GM23338 (cell line): ENCODE results near the gene SLC38A8. TPM values are rescaled to one million over a fixed set of nuclear protein-coding genes. Genes with fewer than 3 reads are reported as not detected.

Source experiments
- ATAC-seq: fragments of 200-7000 bp; cut with Tn5 transposase; 3 replicates; pipeline ENCODE4 v1.9.1; 2020
- DNase-seq: peaks from one replicate; pipeline ENCODE4 v3.0.0-alpha.2; 2015; ENCODE audit warnings: low spot score
- H2AFZ ChIP-seq: fragments of 200-600 bp; sonication (generic); 2 replicates; pipeline ENCODE4 v1.8.0; 2016; ENCODE audit warnings: antibody characterized with exemption, mild to moderate bottlenecking, moderate library complexity
- H3F3A ChIP-seq: fragments of 200-600 bp; sonication (generic); replicated peaks from 2 replicates; pipeline ENCODE4 v1.8.0; 2017; ENCODE audit warnings: antibody characterized with exemption, mixed run types, low read depth
- H3K27ac ChIP-seq: fragments of 200-600 bp; sonication (generic); 2 replicates; pipeline ENCODE4 v1.6.1; 2016; ENCODE audit warnings: low read depth
- H3K27me3 ChIP-seq: fragments of 200-600 bp; sonication (generic); 2 replicates; pipeline ENCODE4 v1.8.0; 2016; ENCODE audit warnings: mild to moderate bottlenecking, mixed run types, moderate library complexity; ENCODE audit not compliant: insufficient read depth
- H3K36me3 ChIP-seq: fragments of 200-600 bp; sonication (generic); 2 replicates; pipeline ENCODE4 v1.8.0; 2016; ENCODE audit warnings: mild to moderate bottlenecking; ENCODE audit not compliant: insufficient read depth
- H3K4me1 ChIP-seq: fragments of 200-600 bp; sonication (generic); 2 replicates; pipeline ENCODE4 v1.8.0; 2016; ENCODE audit warnings: mild to moderate bottlenecking, moderate library complexity; ENCODE audit not compliant: insufficient read depth
- H3K4me2 ChIP-seq: fragments of 200-600 bp; sonication (generic); 2 replicates; pipeline ENCODE4 v1.7.1; 2017; ENCODE audit warnings: mixed run types
- H3K4me3 ChIP-seq: fragments of 200-600 bp; sonication (generic); 2 replicates; pipeline ENCODE4 v1.6.1; 2016; ENCODE audit warnings: mixed run types
- H3K79me2 ChIP-seq: fragments of 200-600 bp; sonication (generic); replicated peaks from 2 replicates; pipeline ENCODE4 v1.8.0; 2017; ENCODE audit warnings: mild to moderate bottlenecking; ENCODE audit not compliant: insufficient read depth
- H3K9me2 ChIP-seq: fragments of 200-600 bp; sonication (generic); 2 replicates; pipeline ENCODE4 v1.8.0; 2017; ENCODE audit not compliant: insufficient read depth
- H4K20me1 ChIP-seq: fragments of 200-600 bp; sonication (generic); replicated peaks from 2 replicates; pipeline ENCODE4 v1.8.0; 2017; ENCODE audit warnings: mild to moderate bottlenecking; ENCODE audit not compliant: insufficient read depth
- H3K27ac Mint-ChIP-seq: 2 replicates; pipeline ENCODE4 v1.8.0; 2020; ENCODE audit warnings: inconsistent platforms, mild to moderate bottlenecking, moderate library complexity, mixed read lengths
- H3K27me3 Mint-ChIP-seq: 3 replicates; pipeline ENCODE4 v1.8.0; 2022; ENCODE audit warnings: low read depth, mild to moderate bottlenecking, moderate library complexity, mixed read lengths, inconsistent platforms; ENCODE audit not compliant: insufficient read depth, poor library complexity
- H3K36me3 Mint-ChIP-seq: 3 replicates; pipeline ENCODE4 v1.8.0; 2021; ENCODE audit warnings: low read depth, mild to moderate bottlenecking, inconsistent platforms, moderate library complexity, mixed read lengths
- H3K4me1 Mint-ChIP-seq: 3 replicates; pipeline ENCODE4 v1.8.0; 2020; ENCODE audit warnings: mild to moderate bottlenecking, inconsistent platforms, mixed read lengths
- H3K4me3 Mint-ChIP-seq: 3 replicates; pipeline ENCODE4 v1.8.0; 2021; ENCODE audit warnings: moderate library complexity, mild to moderate bottlenecking, inconsistent platforms, mixed read lengths
- H3K9me3 Mint-ChIP-seq: 3 replicates; pipeline ENCODE4 v1.8.0; 2020; ENCODE audit warnings: moderate library complexity, mild to moderate bottlenecking, inconsistent platforms, mixed read lengths
- ETS1 ChIP-seq: IDR thresholded peaks from 2 replicates; pipeline ENCODE4 v1.6.1; 2016; ENCODE audit warnings: antibody characterized with exemption
- EZH2 ChIP-seq: fragments of 200-600 bp; sonication (generic); IDR thresholded peaks from one replicate; pipeline ENCODE4 v1.8.0; 2017; ENCODE audit warnings: antibody characterized with exemption, mild to moderate bottlenecking, low read depth; ENCODE audit not compliant: unreplicated experiment
- JUNB ChIP-seq: IDR thresholded peaks from one replicate; pipeline ENCODE4 v1.6.1; 2016; ENCODE audit warnings: antibody characterized with exemption; ENCODE audit not compliant: unreplicated experiment
- STAT1 ChIP-seq: IDR thresholded peaks from one replicate; pipeline ENCODE4 v1.6.1; 2016; ENCODE audit warnings: antibody characterized with exemption; ENCODE audit not compliant: unreplicated experiment
- ZNF114 ChIP-seq: fragments of 250-450 bp; sonication (Bioruptor Pico); IDR thresholded peaks from 2 replicates; pipeline ENCODE4 v1.5.0; 2020; ENCODE audit warnings: mild to moderate bottlenecking, moderate library complexity
- ZNF331 ChIP-seq: fragments of 250-450 bp; sonication (Bioruptor Pico); IDR thresholded peaks from 2 replicates; pipeline ENCODE4 v1.5.0; 2020; ENCODE audit warnings: low read depth, mild to moderate bottlenecking, moderate library complexity
- ZNF462 ChIP-seq: fragments of 250-450 bp; sonication (Bioruptor Pico); IDR thresholded peaks from 2 replicates; pipeline ENCODE4 v1.5.0; 2020; ENCODE audit warnings: mild to moderate bottlenecking, moderate library complexity
- polyA plus RNA-seq: library from polyadenylated mRNA; unstranded; fragments of >200 nt; fragmentation: Nextera tagmentation; extraction: Ambion mirVana; gene quantifications from 2 replicates; pipeline ENCODE4 v1.2.1, GENCODE V29; 2016
- total RNA-seq: library from RNA; depleted of rRNA; stranded (reverse); fragments of >200 nt; shearing (Covaris generic); gene quantifications from 2 replicates; pipeline ENCODE4 v1.2.3, GENCODE V29; 2014
- TF ChIP-seq, protein P1 (sequence below), 2 experiments: fragments of 200-600 bp in 1 of 2; sonication (generic) in 1 of 2; conservative IDR thresholded peaks; 2 replicates each; pipeline versions ENCODE4 v1.5.1 to v1.6.1; 2016 to 2017; ENCODE audit warnings: antibody characterized with exemption in 2 of 2, low read depth in 2 of 2, mild to moderate bottlenecking in 2 of 2, moderate library complexity in 1 of 2

Gene SLC38A8
- total and polyA plus RNA-seq, 2 experiments from 2014 or later = not detected

- H3K4me1 Mint-ChIP-seq = peaks cover 22% of the 10 kb centered on the region
- H3K27ac Mint-ChIP-seq = no peak overlapping the region
Measured at GRCh38 chr16:84045818-84046470, 3.3 kb upstream of the SLC38A8 start.

GRCh38 chr16:84045001-84045817 lies 2.6 kb upstream of the SLC38A8 start:
- H3K27me3 Mint-ChIP-seq = peaks cover 23% of the 10 kb centered on the region
- H3K27ac Mint-ChIP-seq = no peak overlapping the region
- no peak overlapping the region for H3K4me3 ChIP-seq
- no peak overlapping the region for H3K27ac ChIP-seq
- H3K79me2 ChIP-seq = no peaks in the 10 kb centered on the region
- no peaks in the 10 kb centered on the region for H3F3A ChIP-seq
- H4K20me1 ChIP-seq = no peaks in the 10 kb centered on the region
- H3K9me2 ChIP-seq = no peaks in the 10 kb centered on the region
- no peaks in the 10 kb centered on the region; the same call in 1 of the 3 replicates for H3K9me3 Mint-ChIP-seq
- H3K36me3 Mint-ChIP-seq = no peaks in the 10 kb centered on the region; the same call in 2 of the 3 replicates
- no peak overlapping the region for H3K4me2 ChIP-seq
- ATAC-seq (no peak), DNase-seq (no peak)
- no peaks in the 10 kb centered on the region for H3K27me3 ChIP-seq
- no peak overlapping the region for H2AFZ ChIP-seq
- peaks cover 7% of the 10 kb centered on the region; the same call in 1 of the 2 replicates for H3K4me1 ChIP-seq
- peaks cover 22% of the 10 kb centered on the region for H3K4me1 Mint-ChIP-seq
- H3K36me3 ChIP-seq = no peaks in the 10 kb centered on the region
- no peak overlapping the region for H3K4me3 Mint-ChIP-seq
- no peak for TF ChIP-seq STAT1
- TF ChIP-seq ZNF331 (CRISPR knock-in tag) = no peak
- no peak for TF ChIP-seq EZH2
- no peak for TF ChIP-seq ZNF114 (CRISPR knock-in tag)
- no peak for TF ChIP-seq ETS1
- TF ChIP-seq ZNF462 (CRISPR knock-in tag) = no peak

More at GRCh38 chr16:84045818-84046470, 3.3 kb upstream of the SLC38A8 start:
- Histone ChIP-seq H2AFZ (no peak overlapping the region), H3K36me3 (no peaks in the 10 kb centered on the region), H3K27me3 (no peaks in the 10 kb centered on the region), H3K27ac (no peak overlapping the region), H3K9me2 (no peaks in the 10 kb centered on the region), H3K4me2 (no peak overlapping the region), H3F3A (no peaks in the 10 kb centered on the region), H3K4me3 (no peak overlapping the region), H4K20me1 (no peaks in the 10 kb centered on the region), H3K79me2 (no peaks in the 10 kb centered on the region), H3K4me1 (peaks cover 7% of the 10 kb centered on the region; the same call in 1 of the 2 replicates)
- ATAC-seq = no peak
- H3K9me3 Mint-ChIP-seq = no peaks in the 10 kb centered on the region; the same call in 1 of the 3 replicates
- H3K27me3 Mint-ChIP-seq = peaks cover 21% of the 10 kb centered on the region
- TF ChIP-seq ZNF114 (CRISPR knock-in tag) (no peak), JUNB (no peak), EZH2 (no peak)
- TF ChIP-seq, protein P1, sequence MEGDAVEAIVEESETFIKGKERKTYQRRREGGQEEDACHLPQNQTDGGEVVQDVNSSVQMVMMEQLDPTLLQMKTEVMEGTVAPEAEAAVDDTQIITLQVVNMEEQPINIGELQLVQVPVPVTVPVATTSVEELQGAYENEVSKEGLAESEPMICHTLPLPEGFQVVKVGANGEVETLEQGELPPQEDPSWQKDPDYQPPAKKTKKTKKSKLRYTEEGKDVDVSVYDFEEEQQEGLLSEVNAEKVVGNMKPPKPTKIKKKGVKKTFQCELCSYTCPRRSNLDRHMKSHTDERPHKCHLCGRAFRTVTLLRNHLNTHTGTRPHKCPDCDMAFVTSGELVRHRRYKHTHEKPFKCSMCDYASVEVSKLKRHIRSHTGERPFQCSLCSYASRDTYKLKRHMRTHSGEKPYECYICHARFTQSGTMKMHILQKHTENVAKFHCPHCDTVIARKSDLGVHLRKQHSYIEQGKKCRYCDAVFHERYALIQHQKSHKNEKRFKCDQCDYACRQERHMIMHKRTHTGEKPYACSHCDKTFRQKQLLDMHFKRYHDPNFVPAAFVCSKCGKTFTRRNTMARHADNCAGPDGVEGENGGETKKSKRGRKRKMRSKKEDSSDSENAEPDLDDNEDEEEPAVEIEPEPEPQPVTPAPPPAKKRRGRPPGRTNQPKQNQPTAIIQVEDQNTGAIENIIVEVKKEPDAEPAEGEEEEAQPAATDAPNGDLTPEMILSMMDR (conservative IDR thresholded peaks at IDR 0.05; ENCODE audit: low read depth in 2 of 2) = no peak
- peaks cover 5% of the 10 kb centered on the region; the same call in 1 of the 3 replicates for H3K36me3 Mint-ChIP-seq
- H3K4me3 Mint-ChIP-seq = no peak overlapping the region
- no peak for DNase-seq
